H1 (cell line): Measurements from ENCODE around the gene SLC25A36. TPM values are rescaled to one million over a fixed set of nuclear protein-coding genes. Genes with fewer than 3 reads are reported as not detected.

Experiments
- CTCF ChIA-PET: fragments of 300-600 bp; sonication (Branson Sonifier 250); formaldehyde crosslinking; loops from one replicate; lab custom pipeline; 2021; ENCODE audit not compliant: partially characterized antibody; lab: Charles Lee
- POLR2A ChIA-PET: fragments of 300-600 bp; sonication (Branson Sonifier 250); formaldehyde crosslinking; loops from one replicate; lab custom pipeline; 2021; ENCODE audit warnings: inconsistent platforms; ENCODE audit not compliant: partially characterized antibody; lab: Charles Lee
- DNase-seq, 2 experiments: peaks; one replicate each; pipeline versions ENCODE4 v3.0.0 to v3.0.0-alpha.2; 2010 to 2022; ENCODE audit warnings: low spot score in 2 of 2, low read depth in 1 of 2, mixed read lengths in 1 of 2
- FAIRE-seq: peaks from 2 replicates; lab custom pipeline; 2011; peaks lifted over from hg19 to GRCh38; lab: Jason Lieb, UNC
- H2AFZ ChIP-seq: 2 replicates; pipeline ENCODE4 v1.8.1; 2012; ENCODE audit warnings: low read length, inconsistent platforms
- H2AK5ac ChIP-seq: 2 replicates; pipeline ENCODE4 v1.6.1; 2013; ENCODE audit warnings: low read depth, low read length
- H2BK120ac ChIP-seq: replicated peaks from 2 replicates; pipeline ENCODE3; 2013; ENCODE audit warnings: low read depth, low read length, inconsistent platforms
- H2BK12ac ChIP-seq: 2 replicates; pipeline ENCODE4 v1.6.1; 2013; ENCODE audit warnings: low read depth, low read length
- H2BK15ac ChIP-seq: 2 replicates; pipeline ENCODE4 v1.6.1; 2013; ENCODE audit warnings: low read length
- H2BK20ac ChIP-seq: 2 replicates; pipeline ENCODE4 v1.6.1; 2013; ENCODE audit warnings: low read length
- H2BK5ac ChIP-seq: 2 replicates; pipeline ENCODE4 v1.6.1; 2013; ENCODE audit warnings: low read depth, low read length
- H3K14ac ChIP-seq: 2 replicates; pipeline ENCODE4 v1.6.1; 2013; ENCODE audit warnings: inconsistent platforms; ENCODE audit not compliant: insufficient read length
- H3K18ac ChIP-seq: 2 replicates; pipeline ENCODE4 v1.6.1; 2013; ENCODE audit warnings: low read length; ENCODE audit errors: extremely low read depth
- H3K23ac ChIP-seq: 2 replicates; pipeline ENCODE4 v1.6.1; 2013; ENCODE audit warnings: inconsistent platforms; ENCODE audit not compliant: insufficient read length
- H3K23me2 ChIP-seq: 2 replicates; pipeline ENCODE4 v1.6.1; 2013; ENCODE audit warnings: low read depth, low read length
- H3K27ac ChIP-seq: 2 replicates; pipeline ENCODE4 v1.6.1; 2011; ENCODE audit warnings: low read depth, low read length, inconsistent platforms
- H3K27me3 ChIP-seq, 4 experiments: replicated peaks in 1 of 4; 1 replicate in 1 of 4; 2 replicates in 3 of 4; pipeline versions ENCODE4 v1.6.1 to v1.8.1; 2011 to 2013; ENCODE audit warnings: low read length in 3 of 4, mild to moderate bottlenecking in 3 of 4, inconsistent platforms in 2 of 4, mixed read lengths in 2 of 4, moderate library complexity in 1 of 4; ENCODE audit not compliant: control insufficient read depth in 3 of 4, insufficient read depth in 3 of 4; ENCODE audit errors: extremely low read depth in 1 of 4
- H3K36me3 ChIP-seq, 4 experiments: 2 replicates each; pipeline versions ENCODE4 v1.6.1 to v1.8.1; 2011 to 2013; ENCODE audit warnings: mild to moderate bottlenecking in 4 of 4, low read length in 3 of 4, moderate library complexity in 2 of 4, control low read depth in 1 of 4, inconsistent platforms in 1 of 4; ENCODE audit not compliant: insufficient read depth in 4 of 4, control insufficient read depth in 2 of 4
- H3K4ac ChIP-seq: replicated peaks from 2 replicates; pipeline ENCODE3; 2013; ENCODE audit warnings: low read length, low read depth, mixed read lengths, inconsistent platforms; ENCODE audit not compliant: insufficient read length
- H3K4me1 ChIP-seq, 4 experiments: replicated peaks in 1 of 4; 1 replicate in 1 of 4; 2 replicates in 3 of 4; pipeline versions ENCODE4 v1.6.1 to v1.8.1; 2011 to 2013; ENCODE audit warnings: low read length in 3 of 4, inconsistent platforms in 2 of 4, mixed read lengths in 1 of 4; ENCODE audit not compliant: insufficient read depth in 4 of 4, control insufficient read depth in 3 of 4
- H3K4me2 ChIP-seq, 2 experiments: 2 replicates each; pipeline versions ENCODE4 v1.6.1 to v1.8.1; 2011 to 2013; ENCODE audit warnings: low read depth in 2 of 2, low read length in 2 of 2, control low read depth in 1 of 2, inconsistent platforms in 1 of 2, mild to moderate bottlenecking in 1 of 2; ENCODE audit not compliant: insufficient read depth in 1 of 2
- H3K4me3 ChIP-seq, 4 experiments: fragments of 200-600, 300-600 bp in 1 of 4; sonication (generic), shearing (Covaris generic), sonication (Bioruptor Twin) in 1 of 4; 2 replicates each; pipeline versions ENCODE4 v1.5.1 to v1.8.1; 2011 to 2016; ENCODE audit warnings: low read length in 4 of 4, low read depth in 3 of 4, control low read depth in 2 of 4, inconsistent platforms in 2 of 4, mild to moderate bottlenecking in 2 of 4, mixed read lengths in 1 of 4, moderate library complexity in 1 of 4; ENCODE audit not compliant: insufficient read depth in 2 of 4; ENCODE audit errors: extremely low read depth in 1 of 4
- H3K56ac ChIP-seq: replicated peaks from 2 replicates; pipeline ENCODE3; 2013; ENCODE audit warnings: low read depth, mild to moderate bottlenecking, mixed read lengths, low read length, inconsistent platforms; ENCODE audit not compliant: insufficient read length
- H3K79me1 ChIP-seq: 2 replicates; pipeline ENCODE4 v1.6.1; 2013; ENCODE audit warnings: low read depth, low read length, control low read depth
- H3K79me2 ChIP-seq, 2 experiments: 2 replicates each; pipeline versions ENCODE4 v1.6.1 to v1.8.1; 2012 to 2013; ENCODE audit warnings: low read length in 2 of 2, mild to moderate bottlenecking in 2 of 2, inconsistent platforms in 1 of 2; ENCODE audit not compliant: insufficient read depth in 2 of 2, control insufficient read depth in 1 of 2
- H3K9ac ChIP-seq, 4 experiments: replicated peaks in 1 of 4; 1 replicate in 1 of 4; 2 replicates in 3 of 4; pipeline versions ENCODE4 v1.6.1 to v1.8.1; 2011 to 2013; ENCODE audit warnings: low read depth in 3 of 4, low read length in 3 of 4, control low read depth in 2 of 4, mild to moderate bottlenecking in 2 of 4, moderate library complexity in 2 of 4, inconsistent platforms in 1 of 4; ENCODE audit errors: extremely low read depth in 1 of 4
- H3K9me3 ChIP-seq, 2 experiments: 2 replicates each; pipeline versions ENCODE4 v1.6.1 to v1.8.1; 2012 to 2013; ENCODE audit warnings: mild to moderate bottlenecking in 2 of 2, moderate library complexity in 2 of 2, control low read depth in 1 of 2, inconsistent platforms in 1 of 2, low read depth in 1 of 2, low read length in 1 of 2, mixed read lengths in 1 of 2; ENCODE audit not compliant: insufficient read depth in 2 of 2
- H4K20me1 ChIP-seq, 2 experiments: replicated peaks in 1 of 2; 2 replicates each; pipeline versions ENCODE3 to v1.8.1; 2011 to 2013; ENCODE audit warnings: inconsistent platforms in 2 of 2, low read length in 2 of 2, mild to moderate bottlenecking in 1 of 2; ENCODE audit not compliant: insufficient read depth in 2 of 2, control insufficient read depth in 1 of 2
- H4K5ac ChIP-seq: 2 replicates; pipeline ENCODE4 v1.6.1; 2013; ENCODE audit warnings: low read length, low read depth, mixed read lengths, inconsistent platforms; ENCODE audit not compliant: insufficient read length
- H4K8ac ChIP-seq: 2 replicates; pipeline ENCODE4 v1.8.0; 2013; ENCODE audit warnings: mild to moderate bottlenecking, moderate library complexity, low read length, inconsistent platforms; ENCODE audit not compliant: insufficient read depth; ENCODE audit errors: extremely low read depth
- H4K91ac ChIP-seq: replicated peaks from 2 replicates; pipeline ENCODE3; 2013; ENCODE audit warnings: low read length, mixed read lengths, inconsistent platforms; ENCODE audit not compliant: insufficient read length
- ASH2L ChIP-seq: fragments of 200-600, 300-600 bp; sonication (generic); IDR thresholded peaks from one replicate; pipeline ENCODE4 v1.7.1; 2017; ENCODE audit warnings: low read length
- WGBS, 2 experiments: shearing (Covaris generic) in 1 of 2; methylation state at CpG; one replicate each; pipeline versions ENCODE4 v1.1.6 to v1.1.7; 2013 to 2015; ENCODE audit warnings: low lambda C conversion rate in 2 of 2, mixed read lengths in 2 of 2, inconsistent platforms in 1 of 2, low coverage in 1 of 2, missing lambda C conversion rate in 1 of 2; ENCODE audit not compliant: insufficient replicate concordance in 2 of 2, insufficient coverage in 1 of 2, insufficient read length in 1 of 2; ENCODE audit errors: extremely low coverage in 1 of 2, missing lambda C conversion rate in 1 of 2; 5-methylcytosine and 5-hydroxymethylcytosine counted together
- polyA plus RNA-seq, 7 experiments: library from polyadenylated mRNA; depleted of rRNA in 3 of 7; stranded (reverse) in 5 of 7; unstranded in 2 of 7; fragments of >200 nt in 5 of 7; fragments of 200-250 nt in 2 of 7; gene quantifications; 1 replicate in 5 of 7; 2 replicates in 1 of 7; 4 replicates in 1 of 7; pipeline versions ENCODE4 v1.2.1 to v1.2.3, GENCODE V29; 2011 to 2013; ENCODE audit warnings: missing spikeins in 2 of 7, mixed read lengths in 2 of 7
- total RNA-seq: library from RNA; stranded (reverse); fragmentation: NEBNext Ultra II Directional; extraction: Animal tissue kit (Norgen Biotek cat#: 25700); gene quantifications from 2 replicates; pipeline ENCODE4 v1.2.1, GENCODE V29; 2021
- TF ChIP-seq, protein P1 (sequence below): IDR thresholded peaks from 2 replicates; pipeline ENCODE4 v1.6.1; 2011; ENCODE audit warnings: low read depth, mild to moderate bottlenecking, low read length; ENCODE audit not compliant: insufficient read depth
- TF ChIP-seq, protein P2 (sequence below), 3 experiments: IDR thresholded peaks; 1 replicate in 2 of 3; 2 replicates in 1 of 3; pipeline versions ENCODE4 v1.5.1 to v1.6.1; 2011; ENCODE audit warnings: low read length in 3 of 3, mild to moderate bottlenecking in 3 of 3, inconsistent platforms in 2 of 3, low read depth in 1 of 3, moderate library complexity in 1 of 3; ENCODE audit not compliant: insufficient read depth in 1 of 3; ENCODE audit errors: control extremely low read depth in 1 of 3

Gene SLC25A36
- total and polyA plus RNA-seq, 2 of the 8 experiments (the other 6 are each of a cell fraction or from before 2014, with no cell fraction given), result 42.9 to 71.8 TPM

DNA sequence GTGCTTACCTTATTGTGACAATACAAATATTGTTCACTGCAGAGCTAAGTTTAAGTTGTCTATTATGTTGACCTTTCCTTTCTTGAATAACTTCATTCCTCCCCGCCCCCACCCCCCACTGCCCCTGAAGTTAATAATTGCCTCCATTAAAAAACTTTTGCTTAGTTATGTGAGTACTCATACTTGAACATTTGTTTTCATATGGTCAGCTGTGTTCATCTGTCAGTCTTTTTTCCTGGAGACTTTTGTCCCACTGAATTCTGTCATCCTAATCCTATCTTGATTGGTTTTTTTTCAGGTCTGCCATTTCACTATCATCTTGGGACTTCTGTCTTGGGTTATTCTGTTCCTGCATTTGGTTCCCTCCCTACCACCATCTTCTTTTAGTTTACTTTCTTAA is 8.5 kb downstream of the SLC25A36 start:
- no peak overlapping the region for H3K27ac ChIP-seq
- H3K4me2 ChIP-seq, result no peak overlapping the region
- no peaks in the 10 kb centered on the region; the same call in 1 of the 2 replicates for H3K79me1 ChIP-seq
- H2AFZ ChIP-seq, result no peak overlapping the region
- no peak overlapping the region for H2AK5ac ChIP-seq
- no peak overlapping the region for H3K9ac ChIP-seq
- no peak overlapping the region for H2BK5ac ChIP-seq
- POLR2A ChIA-PET, result interaction anchor here (1.1 kb wide), 1 partner anchor 15 kb away, joined by 3 read pairs; no protein-coding TSS in a partner anchor
- H4K20me1 ChIP-seq, result peaks cover 15 to 17% of the 10 kb centered on the region in 2 experiments
- H3K9me3 ChIP-seq, result no peaks in the 10 kb centered on the region
- H3K14ac ChIP-seq, result no peak overlapping the region
- no peak overlapping the region for H2BK120ac ChIP-seq
- H3K4me3 ChIP-seq, result no peak overlapping the region
- no peak overlapping the region for H4K91ac ChIP-seq
- no peak overlapping the region for H2BK15ac ChIP-seq
- no peaks in the 10 kb centered on the region for H3K27me3 ChIP-seq
- no peaks in the 10 kb centered on the region for H3K23me2 ChIP-seq
- H3K4me1 ChIP-seq, result peaks cover 2 to 13% (median 3%) of the 10 kb centered on the region in 4 experiments; a peak in 5 of 7 replicates
- no peak overlapping the region for H2BK12ac ChIP-seq
- WGBS, 2 experiments, result 75% methylated on average over 1 of the region's 1 CpG; no CpG with 5 or more reads in 1 of the 2 experiments
- DNase-seq (no peak), FAIRE-seq (no peak)
- no peak for TF ChIP-seq ASH2L
- TF ChIP-seq, protein P1, sequence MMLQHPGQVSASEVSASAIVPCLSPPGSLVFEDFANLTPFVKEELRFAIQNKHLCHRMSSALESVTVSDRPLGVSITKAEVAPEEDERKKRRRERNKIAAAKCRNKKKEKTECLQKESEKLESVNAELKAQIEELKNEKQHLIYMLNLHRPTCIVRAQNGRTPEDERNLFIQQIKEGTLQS, result no peak
- TF ChIP-seq, protein P2, sequence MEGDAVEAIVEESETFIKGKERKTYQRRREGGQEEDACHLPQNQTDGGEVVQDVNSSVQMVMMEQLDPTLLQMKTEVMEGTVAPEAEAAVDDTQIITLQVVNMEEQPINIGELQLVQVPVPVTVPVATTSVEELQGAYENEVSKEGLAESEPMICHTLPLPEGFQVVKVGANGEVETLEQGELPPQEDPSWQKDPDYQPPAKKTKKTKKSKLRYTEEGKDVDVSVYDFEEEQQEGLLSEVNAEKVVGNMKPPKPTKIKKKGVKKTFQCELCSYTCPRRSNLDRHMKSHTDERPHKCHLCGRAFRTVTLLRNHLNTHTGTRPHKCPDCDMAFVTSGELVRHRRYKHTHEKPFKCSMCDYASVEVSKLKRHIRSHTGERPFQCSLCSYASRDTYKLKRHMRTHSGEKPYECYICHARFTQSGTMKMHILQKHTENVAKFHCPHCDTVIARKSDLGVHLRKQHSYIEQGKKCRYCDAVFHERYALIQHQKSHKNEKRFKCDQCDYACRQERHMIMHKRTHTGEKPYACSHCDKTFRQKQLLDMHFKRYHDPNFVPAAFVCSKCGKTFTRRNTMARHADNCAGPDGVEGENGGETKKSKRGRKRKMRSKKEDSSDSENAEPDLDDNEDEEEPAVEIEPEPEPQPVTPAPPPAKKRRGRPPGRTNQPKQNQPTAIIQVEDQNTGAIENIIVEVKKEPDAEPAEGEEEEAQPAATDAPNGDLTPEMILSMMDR (IDR thresholded peaks at IDR 0.05; ENCODE audit: control extremely low read depth in 1 of 3, insufficient read depth in 1 of 3, low read depth in 1 of 3, low read length in 3 of 3), result no peak
- no peak overlapping the region for H2BK20ac ChIP-seq
- no peak overlapping the region for H3K4ac ChIP-seq
- H4K8ac ChIP-seq, result no peak overlapping the region
- no peak overlapping the region for H3K56ac ChIP-seq
- H3K36me3 ChIP-seq, result peaks cover 0 to 4% (median 0%) of the 10 kb centered on the region in 4 experiments; a peak in 1 of 8 replicates
- no peak overlapping the region for H3K18ac ChIP-seq
- no peak overlapping the region for H4K5ac ChIP-seq
- no peak overlapping the region for H3K23ac ChIP-seq
- CTCF ChIA-PET, result no interaction called here
- peaks cover 25 to 98% of the 10 kb centered on the region in 2 experiments; a peak in 3 of 4 replicates for H3K79me2 ChIP-seq
